ENCODE measurements around the gene GRIP2. TPM values are rescaled to one million over a fixed set of nuclear protein-coding genes. Genes with fewer than 3 reads are reported as not detected.

GRIP2 gene
- total RNA-seq, 1 donor = 1.4 TPM

DNA sequence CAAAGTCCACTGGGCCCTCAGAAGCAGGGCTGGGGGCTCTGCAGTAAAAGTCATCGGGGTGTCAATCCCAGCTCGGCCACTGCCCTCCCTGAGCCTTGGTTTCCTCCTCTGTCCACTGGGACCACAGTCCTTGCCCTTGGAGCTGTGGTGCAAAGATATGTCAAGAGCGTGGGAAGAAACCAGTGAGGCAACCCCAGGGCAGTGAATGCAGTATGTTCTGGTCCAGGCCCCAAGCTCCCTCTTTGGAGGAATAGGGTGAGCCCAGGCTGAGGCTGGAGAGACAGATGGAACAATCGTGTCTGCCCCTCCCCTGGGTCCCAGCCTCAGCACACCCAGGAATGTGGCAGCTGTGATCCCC, 779 bp downstream of the GRIP2 start:
- TF ChIP-seq, protein P1, sequence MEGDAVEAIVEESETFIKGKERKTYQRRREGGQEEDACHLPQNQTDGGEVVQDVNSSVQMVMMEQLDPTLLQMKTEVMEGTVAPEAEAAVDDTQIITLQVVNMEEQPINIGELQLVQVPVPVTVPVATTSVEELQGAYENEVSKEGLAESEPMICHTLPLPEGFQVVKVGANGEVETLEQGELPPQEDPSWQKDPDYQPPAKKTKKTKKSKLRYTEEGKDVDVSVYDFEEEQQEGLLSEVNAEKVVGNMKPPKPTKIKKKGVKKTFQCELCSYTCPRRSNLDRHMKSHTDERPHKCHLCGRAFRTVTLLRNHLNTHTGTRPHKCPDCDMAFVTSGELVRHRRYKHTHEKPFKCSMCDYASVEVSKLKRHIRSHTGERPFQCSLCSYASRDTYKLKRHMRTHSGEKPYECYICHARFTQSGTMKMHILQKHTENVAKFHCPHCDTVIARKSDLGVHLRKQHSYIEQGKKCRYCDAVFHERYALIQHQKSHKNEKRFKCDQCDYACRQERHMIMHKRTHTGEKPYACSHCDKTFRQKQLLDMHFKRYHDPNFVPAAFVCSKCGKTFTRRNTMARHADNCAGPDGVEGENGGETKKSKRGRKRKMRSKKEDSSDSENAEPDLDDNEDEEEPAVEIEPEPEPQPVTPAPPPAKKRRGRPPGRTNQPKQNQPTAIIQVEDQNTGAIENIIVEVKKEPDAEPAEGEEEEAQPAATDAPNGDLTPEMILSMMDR (IDR thresholded peaks at IDR 0.05; ENCODE audit: extremely low read depth, low read depth, low read length) = no peak
- Histone ChIP-seq H3K9me3 (ENCODE audit: low read depth, low read length) (no peaks in the 10 kb centered on the region), H3K27ac (ENCODE audit: low read depth, low read length) (no peak overlapping the region), H3K4me3 (ENCODE audit: insufficient read depth, low read length) (no peak overlapping the region), H3K27me3 (ENCODE audit: insufficient read depth, low read length) (peaks cover 14% of the 10 kb centered on the region), H3K36me3 (ENCODE audit: insufficient read depth, low read length) (no peaks in the 10 kb centered on the region), H3K79me2 (ENCODE audit: insufficient read depth, low read length) (no peaks in the 10 kb centered on the region), H2AFZ (ENCODE audit: low read length) (no peak overlapping the region), H3K4me2 (ENCODE audit: insufficient read depth, low read length) (no peak overlapping the region), H3K4me1 (ENCODE audit: insufficient read depth, low read length) (no peaks in the 10 kb centered on the region), H4K20me1 (ENCODE audit: insufficient read depth, low read length) (no peaks in the 10 kb centered on the region)
- DNase-seq (ENCODE audit: insufficient read length, low spot score, missing footprints) = no peak

DNA sequence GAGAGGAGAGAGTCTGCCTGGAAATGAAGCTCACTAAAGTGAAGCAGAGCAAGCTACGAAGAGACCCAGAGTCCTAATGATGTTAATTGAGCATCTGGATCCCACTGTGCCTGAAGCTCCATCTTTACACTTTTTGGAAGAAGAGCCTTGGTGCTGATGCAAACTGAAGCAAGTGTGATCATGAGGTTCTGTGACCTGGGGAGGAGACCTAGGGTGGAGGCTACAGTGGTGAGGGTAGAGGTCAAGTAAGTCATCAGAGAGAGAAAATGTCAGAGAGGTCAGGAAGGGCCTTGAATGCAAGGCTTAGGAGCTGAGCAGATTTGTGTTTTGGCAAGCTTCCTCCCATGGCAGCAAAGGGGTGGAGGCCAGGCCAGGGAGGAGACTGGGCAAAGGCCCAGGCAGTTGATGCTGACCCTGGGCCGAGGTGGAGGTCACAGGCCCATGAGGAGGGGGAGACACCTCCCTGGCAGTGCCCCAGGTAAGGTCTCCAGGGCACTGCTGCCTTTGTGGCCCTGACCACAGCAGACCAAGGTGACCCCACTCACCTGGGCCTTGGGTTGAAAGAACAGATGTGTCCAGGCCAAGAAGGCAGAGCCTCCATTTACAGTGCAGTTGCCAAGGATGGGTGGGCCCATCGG, 1.6 kb downstream of the GRIP2 start:
- Histone ChIP-seq H3K27me3 (ENCODE audit: insufficient read depth, low read length) (peaks cover 21% of the 10 kb centered on the region), H3K9me3 (ENCODE audit: low read depth, low read length) (no peaks in the 10 kb centered on the region), H3K4me2 (ENCODE audit: insufficient read depth, low read length) (no peak overlapping the region), H3K4me3 (ENCODE audit: insufficient read depth, low read length) (no peak overlapping the region), H3K4me1 (ENCODE audit: insufficient read depth, low read length) (no peaks in the 10 kb centered on the region), H4K20me1 (ENCODE audit: insufficient read depth, low read length) (no peaks in the 10 kb centered on the region), H3K79me2 (ENCODE audit: insufficient read depth, low read length) (no peaks in the 10 kb centered on the region), H3K27ac (ENCODE audit: low read depth, low read length) (no peak overlapping the region), H3K36me3 (ENCODE audit: insufficient read depth, low read length) (no peaks in the 10 kb centered on the region), H2AFZ (ENCODE audit: low read length) (no peak overlapping the region)
- peak; percentile 23 for DNase-seq (ENCODE audit: insufficient read length, low spot score, missing footprints)
- TF ChIP-seq, protein P1 (IDR thresholded peaks at IDR 0.05; ENCODE audit: extremely low read depth, low read depth, low read length) = no peak

- H3K36me3 ChIP-seq (ENCODE audit: insufficient read depth, low read length) = no peaks in the 10 kb centered on the region
- no peaks in the 10 kb centered on the region for H3K4me1 ChIP-seq (ENCODE audit: insufficient read depth, low read length)
- H4K20me1 ChIP-seq (ENCODE audit: insufficient read depth, low read length) = no peaks in the 10 kb centered on the region
- peaks cover 21% of the 10 kb centered on the region for H3K27me3 ChIP-seq (ENCODE audit: insufficient read depth, low read length)
- H3K79me2 ChIP-seq (ENCODE audit: insufficient read depth, low read length) = no peaks in the 10 kb centered on the region
- no peak overlapping the region for H3K4me3 ChIP-seq (ENCODE audit: insufficient read depth, low read length)
- no peaks in the 10 kb centered on the region for H3K9me3 ChIP-seq (ENCODE audit: low read depth, low read length)
- no peak overlapping the region for H3K4me2 ChIP-seq (ENCODE audit: insufficient read depth, low read length)
- H2AFZ ChIP-seq (ENCODE audit: low read length) = no peak overlapping the region
- TF ChIP-seq, protein P1 (IDR thresholded peaks at IDR 0.05; ENCODE audit: extremely low read depth, low read depth, low read length) = no peak
- peak; percentile 78 for DNase-seq (ENCODE audit: insufficient read length, low spot score, missing footprints)
- no peak overlapping the region for H3K27ac ChIP-seq (ENCODE audit: low read depth, low read length)
These were observed 2.3 kb downstream of the GRIP2 start for GRCh38 chr3:14537590-14538450.

Measured in osteoblast (primary cell).